OCI-LY7 (cell line): ENCODE data around the gene FOXF1.

Source experiments
- EZH2phosphoT487 ChIP-seq: fragments of 200-600 bp; sonication (generic); IDR thresholded peaks from 2 replicates; pipeline ENCODE4 v1.6.1; 2018; ENCODE audit warnings: low read depth, borderline replicate concordance, mild to moderate bottlenecking, mixed run types, antibody characterized with exemption, low read length, moderate library complexity, mixed read lengths
- TF ChIP-seq, protein P1 (sequence below): fragments of 200-600 bp; sonication (generic); conservative IDR thresholded peaks from 2 replicates; pipeline ENCODE4 v1.5.1; 2014; ENCODE audit warnings: mild to moderate bottlenecking, antibody characterized with exemption, low read length, moderate library complexity, mixed read lengths

- TF ChIP-seq, protein P1, sequence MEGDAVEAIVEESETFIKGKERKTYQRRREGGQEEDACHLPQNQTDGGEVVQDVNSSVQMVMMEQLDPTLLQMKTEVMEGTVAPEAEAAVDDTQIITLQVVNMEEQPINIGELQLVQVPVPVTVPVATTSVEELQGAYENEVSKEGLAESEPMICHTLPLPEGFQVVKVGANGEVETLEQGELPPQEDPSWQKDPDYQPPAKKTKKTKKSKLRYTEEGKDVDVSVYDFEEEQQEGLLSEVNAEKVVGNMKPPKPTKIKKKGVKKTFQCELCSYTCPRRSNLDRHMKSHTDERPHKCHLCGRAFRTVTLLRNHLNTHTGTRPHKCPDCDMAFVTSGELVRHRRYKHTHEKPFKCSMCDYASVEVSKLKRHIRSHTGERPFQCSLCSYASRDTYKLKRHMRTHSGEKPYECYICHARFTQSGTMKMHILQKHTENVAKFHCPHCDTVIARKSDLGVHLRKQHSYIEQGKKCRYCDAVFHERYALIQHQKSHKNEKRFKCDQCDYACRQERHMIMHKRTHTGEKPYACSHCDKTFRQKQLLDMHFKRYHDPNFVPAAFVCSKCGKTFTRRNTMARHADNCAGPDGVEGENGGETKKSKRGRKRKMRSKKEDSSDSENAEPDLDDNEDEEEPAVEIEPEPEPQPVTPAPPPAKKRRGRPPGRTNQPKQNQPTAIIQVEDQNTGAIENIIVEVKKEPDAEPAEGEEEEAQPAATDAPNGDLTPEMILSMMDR, result no peak
- TF ChIP-seq EZH2phosphoT487, result no peak
These were observed 12.3 kb downstream of the FOXF1 start for GRCh38 chr16:86522634-86523033.
